Measurements from ENCODE around the gene DNAI2. TPM values are rescaled to one million over a fixed set of nuclear protein-coding genes. Genes with fewer than 3 reads are reported as not detected.

The DNAI2 gene
- total RNA-seq, 1 donor from 2014 or later, result 6.2 TPM

DNA sequence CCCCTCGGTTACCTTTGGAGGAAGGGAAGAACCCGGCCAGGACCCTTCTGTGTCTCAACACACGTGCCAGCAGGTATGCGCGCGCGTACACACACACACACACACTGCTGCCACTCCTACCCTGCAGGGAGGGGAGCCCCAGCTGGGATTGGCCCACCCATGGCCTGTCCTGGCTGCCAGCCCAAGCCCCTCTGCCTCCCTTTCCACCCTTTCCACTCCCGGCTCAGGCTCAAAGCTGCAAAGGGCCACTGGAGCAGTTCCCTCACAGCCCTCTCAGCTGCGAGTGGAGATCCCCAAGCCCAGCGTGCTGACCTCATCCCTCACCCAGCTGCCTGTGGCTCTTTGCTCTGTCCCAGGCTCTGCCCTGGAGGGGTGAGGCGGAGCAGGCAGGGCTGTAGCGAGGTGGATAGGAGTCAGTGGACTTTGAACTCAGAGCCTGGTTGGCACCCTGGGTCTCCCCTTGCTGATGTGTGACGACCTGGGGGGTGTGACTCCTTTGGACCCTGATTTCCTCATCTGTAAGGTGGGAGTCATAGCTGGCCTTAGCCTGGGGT, 66.5 kb downstream of the DNAI2 start:
- DNase-seq (no peak), ATAC-seq (no peak)
- intact Hi-C loops (cut with DNase I), result no loop called here
- no peak overlapping the region for H3K27ac ChIP-seq
- peaks cover 24% of the 10 kb centered on the region for H3K27me3 ChIP-seq (ENCODE audit: low read depth)
- H3K4me3 ChIP-seq, result no peak overlapping the region
- TF ChIP-seq, protein P1, sequence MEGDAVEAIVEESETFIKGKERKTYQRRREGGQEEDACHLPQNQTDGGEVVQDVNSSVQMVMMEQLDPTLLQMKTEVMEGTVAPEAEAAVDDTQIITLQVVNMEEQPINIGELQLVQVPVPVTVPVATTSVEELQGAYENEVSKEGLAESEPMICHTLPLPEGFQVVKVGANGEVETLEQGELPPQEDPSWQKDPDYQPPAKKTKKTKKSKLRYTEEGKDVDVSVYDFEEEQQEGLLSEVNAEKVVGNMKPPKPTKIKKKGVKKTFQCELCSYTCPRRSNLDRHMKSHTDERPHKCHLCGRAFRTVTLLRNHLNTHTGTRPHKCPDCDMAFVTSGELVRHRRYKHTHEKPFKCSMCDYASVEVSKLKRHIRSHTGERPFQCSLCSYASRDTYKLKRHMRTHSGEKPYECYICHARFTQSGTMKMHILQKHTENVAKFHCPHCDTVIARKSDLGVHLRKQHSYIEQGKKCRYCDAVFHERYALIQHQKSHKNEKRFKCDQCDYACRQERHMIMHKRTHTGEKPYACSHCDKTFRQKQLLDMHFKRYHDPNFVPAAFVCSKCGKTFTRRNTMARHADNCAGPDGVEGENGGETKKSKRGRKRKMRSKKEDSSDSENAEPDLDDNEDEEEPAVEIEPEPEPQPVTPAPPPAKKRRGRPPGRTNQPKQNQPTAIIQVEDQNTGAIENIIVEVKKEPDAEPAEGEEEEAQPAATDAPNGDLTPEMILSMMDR (IDR thresholded peaks at IDR 0.05), result no peak
- H3K36me3 ChIP-seq, result no peaks in the 10 kb centered on the region
- H3K4me1 ChIP-seq, result no peaks in the 10 kb centered on the region
- H3K9me3 ChIP-seq, result no peaks in the 10 kb centered on the region

- intact Hi-C loops (cut with DNase I), result no loop called here
- Histone ChIP-seq H3K9me3 (no peaks in the 10 kb centered on the region), H3K36me3 (no peaks in the 10 kb centered on the region), H3K4me1 (no peaks in the 10 kb centered on the region), H3K27ac (no peak overlapping the region), H3K4me3 (no peak overlapping the region), H3K27me3 (ENCODE audit: low read depth) (peaks cover 28% of the 10 kb centered on the region)
- ATAC-seq (no peak), DNase-seq (no peak)
- TF ChIP-seq, protein P1 (IDR thresholded peaks at IDR 0.05), result no peak
Observed at GRCh38 chr17:74342224-74342623, 68.2 kb downstream of the DNAI2 start.

DNA sequence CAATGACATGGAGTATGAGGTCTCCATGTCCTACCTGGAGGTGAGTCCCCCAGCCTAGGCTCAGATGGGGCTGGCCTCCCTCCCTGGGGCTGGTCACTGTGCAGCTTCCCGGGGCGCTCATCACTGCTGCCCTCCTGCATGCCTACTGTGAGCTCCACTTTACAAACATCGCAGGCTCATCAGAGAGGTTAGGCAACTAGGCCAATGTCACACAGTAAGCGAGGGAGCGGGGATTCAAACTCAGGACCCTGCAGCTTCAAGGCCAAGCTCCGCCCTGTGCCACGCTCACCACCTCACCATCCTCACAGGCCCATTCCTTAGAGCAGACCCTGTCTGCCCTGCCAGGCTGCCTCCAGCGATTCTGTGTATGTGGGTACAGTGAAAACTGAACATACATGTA, 69.1 kb downstream of the DNAI2 start:
- Histone ChIP-seq H3K9me3 (no peaks in the 10 kb centered on the region), H3K4me3 (no peak overlapping the region), H3K36me3 (no peaks in the 10 kb centered on the region), H3K4me1 (no peaks in the 10 kb centered on the region), H3K27me3 (ENCODE audit: low read depth) (peaks cover 28% of the 10 kb centered on the region), H3K27ac (no peak overlapping the region)
- no peak for ATAC-seq
- intact Hi-C loops (cut with DNase I), result no loop called here
- DNase-seq, result no peak
- TF ChIP-seq, protein P1 (IDR thresholded peaks at IDR 0.05), result no peak

DNA sequence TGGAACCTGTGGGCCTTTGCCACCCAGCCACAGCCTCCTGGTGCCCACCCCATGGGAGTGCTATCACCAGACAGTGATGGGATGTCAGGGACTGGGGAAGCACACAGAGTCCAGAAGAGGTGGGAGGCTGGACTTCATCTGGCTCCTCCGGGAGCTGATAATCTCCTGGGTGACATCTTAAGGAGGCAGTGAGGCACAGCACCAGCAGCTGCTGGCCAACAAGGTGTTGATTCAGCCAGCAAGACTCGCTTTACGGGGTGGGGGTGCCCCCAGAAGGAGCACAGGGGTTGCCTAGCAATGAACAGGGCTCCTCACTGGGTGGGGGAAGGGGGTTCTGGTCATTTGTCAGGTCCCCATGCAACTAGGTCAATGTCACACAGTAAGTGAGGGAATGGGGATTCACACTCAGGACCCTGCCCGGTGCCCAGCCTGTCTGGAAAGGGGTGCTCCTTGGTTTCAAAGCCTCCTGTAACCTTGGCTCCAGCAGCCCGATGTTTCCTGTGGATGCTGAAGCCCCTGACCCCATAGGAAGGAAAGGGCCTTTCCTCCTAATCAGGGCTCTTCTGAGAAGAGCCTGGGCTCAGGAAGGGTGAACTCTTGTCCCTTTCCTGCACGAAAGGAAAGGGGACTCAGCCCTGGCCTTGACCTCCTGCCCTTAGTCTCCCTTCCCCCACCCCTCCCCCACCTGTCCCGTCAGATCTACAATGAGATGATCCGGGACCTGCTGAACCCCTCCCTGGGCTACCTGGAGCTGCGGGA, 69.7 kb downstream of the DNAI2 start:
- H3K4me3 ChIP-seq, result no peak overlapping the region
- no peaks in the 10 kb centered on the region for H3K36me3 ChIP-seq
- DNase-seq (no peak), ATAC-seq (no peak)
- H3K9me3 ChIP-seq, result no peaks in the 10 kb centered on the region
- peaks cover 28% of the 10 kb centered on the region for H3K27me3 ChIP-seq (ENCODE audit: low read depth)
- H3K4me1 ChIP-seq, result no peaks in the 10 kb centered on the region
- TF ChIP-seq, protein P1 (IDR thresholded peaks at IDR 0.05), result no peak
- intact Hi-C loops (cut with DNase I), result no loop called here
- H3K27ac ChIP-seq, result no peak overlapping the region

- Histone ChIP-seq H3K4me1 (no peaks in the 10 kb centered on the region), H3K27me3 (ENCODE audit: low read depth) (peaks cover 35% of the 10 kb centered on the region), H3K9me3 (no peaks in the 10 kb centered on the region), H3K36me3 (no peaks in the 10 kb centered on the region), H3K27ac (no peak overlapping the region), H3K4me3 (no peak overlapping the region)
- intact Hi-C loops (cut with DNase I), result no loop called here
- ATAC-seq, result no peak
- TF ChIP-seq, protein P1 (IDR thresholded peaks at IDR 0.05), result no peak
- no peak for DNase-seq
Observed at GRCh38 chr17:74344658-74345057, 70.6 kb downstream of the DNAI2 start.

Measured in lower lobe of right lung (tissue), 2 donors.